HUDEP-2 (cell line): ENCODE data around the gene MBP.
A peak's percentile ranks its signal among the peaks of the same experiment; 100 is the strongest.

Source experiments
- DNase-seq, 76 experiments: peaks; one replicate each; lab custom pipeline; 2025; ENCODE audit not compliant: unreplicated experiment in 76 of 76; lab: John Stamatoyannopoulos, UW

MBP gene

GRCh38 chr18:77069931-77070330 lies 62.7 kb downstream of the MBP start:
- DNase-seq: no peak

GRCh38 chr18:77069482-77069881 lies 63.1 kb downstream of the MBP start:
- DNase-seq: no peak

GRCh38 chr18:77068321-77069312 lies 64.0 kb downstream of the MBP start:
- DNase-seq: peak in 1 of 76 experiments; percentile 8

GRCh38 chr18:77067291-77068061 lies 65.1 kb downstream of the MBP start:
- peak in 71 of 76 experiments; percentile 2 to 82 (median 58) for DNase-seq

GRCh38 chr18:77066689-77067088 lies 65.9 kb downstream of the MBP start:
- DNase-seq: no peak

- DNase-seq: no peak
These were observed 66.5 kb downstream of the MBP start for GRCh38 chr18:77066101-77066500.

- peak in 71 of 76 experiments; percentile 10 to 91 (median 66) for DNase-seq
These were observed 67.2 kb downstream of the MBP start for GRCh38 chr18:77065221-77065981.

GRCh38 chr18:77063260-77063659 lies 69.3 kb downstream of the MBP start:
- DNase-seq: no peak

- no peak for DNase-seq
These were observed 70.0 kb downstream of the MBP start for GRCh38 chr18:77062518-77063003.

- peak in 2 of 76 experiments; percentile 14 to 16 for DNase-seq
These were observed 70.6 kb downstream of the MBP start for GRCh38 chr18:77061946-77062517.

GRCh38 chr18:77061281-77061945 lies 71.2 kb downstream of the MBP start:
- no peak for DNase-seq

- no peak for DNase-seq
These were observed 72.4 kb downstream of the MBP start for GRCh38 chr18:77060151-77060550.

- peak in 59 of 76 experiments; percentile 5 to 84 (median 44) for DNase-seq
These were observed 73.2 kb downstream of the MBP start for GRCh38 chr18:77059294-77059916.

- DNase-seq: no peak
These were observed 74.2 kb downstream of the MBP start for GRCh38 chr18:77058290-77058835.

- no peak for DNase-seq
These were observed 75.6 kb downstream of the MBP start for GRCh38 chr18:77057006-77057395.

GRCh38 chr18:77056344-77057005 lies 76.1 kb downstream of the MBP start:
- peak in 2 of 76 experiments; percentile 13 to 22 for DNase-seq

GRCh38 chr18:77055429-77056300 lies 76.9 kb downstream of the MBP start:
- DNase-seq: no peak
